Lower lobe of right lung (tissue), 2 donors: Measurements from ENCODE around the gene SLX9. TPM values are rescaled to one million over a fixed set of nuclear protein-coding genes. Genes with fewer than 3 reads are reported as not detected.

Source experiments
- ATAC-seq, 2 donors: fragments of 200-7000 bp; cut with Tn5 transposase; one replicate each; pipeline ENCODE4 v1.9.1; 2020 to 2022; ENCODE audit warnings: mild to moderate bottlenecking in 2 of 2, moderate library complexity in 2 of 2
- DNase-seq: peaks from one replicate; pipeline ENCODE4 v3.0.0-alpha.2; 2020
- H3K27ac ChIP-seq: fragments of 200-600 bp; one replicate; pipeline ENCODE4 v1.8.0; 2022
- H3K27me3 ChIP-seq: fragments of 200-600 bp; one replicate; pipeline ENCODE4 v1.8.0; 2022; ENCODE audit warnings: low read depth
- H3K36me3 ChIP-seq: fragments of 200-600 bp; one replicate; pipeline ENCODE4 v1.8.0; 2022; ENCODE audit warnings: mild to moderate bottlenecking
- H3K4me1 ChIP-seq: fragments of 200-600 bp; one replicate; pipeline ENCODE4 v1.8.0; 2022
- H3K4me3 ChIP-seq: fragments of 200-600 bp; one replicate; pipeline ENCODE4 v1.8.0; 2022; ENCODE audit warnings: mild to moderate bottlenecking
- H3K9me3 ChIP-seq: fragments of 200-600 bp; one replicate; pipeline ENCODE4 v1.8.0; 2022
- intact Hi-C: fragments of 100-400 bp; cut with DNase I; formaldehyde crosslinking; loops from one replicate; pipeline ENCODE4 v1.11.0; 2022
- total RNA-seq: library from RNA; stranded (reverse); fragmentation: NEBNext Ultra II Directional; extraction: Animal tissue kit (Norgen Biotek cat#: 25700); gene quantifications from one replicate; pipeline ENCODE4 v1.2.1, GENCODE V29; 2021
- TF ChIP-seq, protein P1 (sequence below): fragments of 200-600 bp; IDR thresholded peaks from one replicate; pipeline ENCODE4 v1.8.0; 2022; ENCODE audit warnings: antibody characterized with exemption, mild to moderate bottlenecking
- donor health status: DM: no; HTN: yes; CAD: no; lungs with severe emphysema.

SLX9 gene
- total RNA-seq, 1 donor from 2014 or later: 15.7 TPM

DNA sequence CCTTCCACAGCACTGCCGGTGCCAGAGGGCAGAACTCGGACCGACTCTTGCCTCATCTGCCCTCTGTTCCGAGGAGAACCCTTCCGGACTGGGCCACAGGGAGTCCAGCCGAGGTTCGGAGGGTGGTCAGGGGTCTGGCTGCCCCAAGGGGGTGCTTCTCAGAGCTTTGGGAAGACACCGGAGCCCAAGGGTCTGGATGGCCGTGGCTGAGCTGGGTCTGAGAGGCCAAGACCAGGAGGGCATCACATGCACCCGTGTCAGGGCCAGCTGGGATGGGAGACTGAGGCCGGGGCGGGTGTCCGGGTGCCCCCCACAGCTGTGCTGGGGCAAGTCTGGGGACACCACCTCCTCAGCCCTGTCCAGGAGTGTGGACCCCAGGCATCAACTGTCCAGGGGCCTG is 51.1 kb downstream of the SLX9 start:
- Histone ChIP-seq H3K4me1 (peaks cover 7% of the 10 kb centered on the region), H3K27ac (no peak overlapping the region), H3K36me3 (no peaks in the 10 kb centered on the region), H3K27me3 (no peaks in the 10 kb centered on the region), H3K9me3 (no peaks in the 10 kb centered on the region), H3K4me3 (no peak overlapping the region)
- intact Hi-C loops: no loop called here
- DNase-seq: peak; percentile 38
- no peak for ATAC-seq
- TF ChIP-seq, protein P1, sequence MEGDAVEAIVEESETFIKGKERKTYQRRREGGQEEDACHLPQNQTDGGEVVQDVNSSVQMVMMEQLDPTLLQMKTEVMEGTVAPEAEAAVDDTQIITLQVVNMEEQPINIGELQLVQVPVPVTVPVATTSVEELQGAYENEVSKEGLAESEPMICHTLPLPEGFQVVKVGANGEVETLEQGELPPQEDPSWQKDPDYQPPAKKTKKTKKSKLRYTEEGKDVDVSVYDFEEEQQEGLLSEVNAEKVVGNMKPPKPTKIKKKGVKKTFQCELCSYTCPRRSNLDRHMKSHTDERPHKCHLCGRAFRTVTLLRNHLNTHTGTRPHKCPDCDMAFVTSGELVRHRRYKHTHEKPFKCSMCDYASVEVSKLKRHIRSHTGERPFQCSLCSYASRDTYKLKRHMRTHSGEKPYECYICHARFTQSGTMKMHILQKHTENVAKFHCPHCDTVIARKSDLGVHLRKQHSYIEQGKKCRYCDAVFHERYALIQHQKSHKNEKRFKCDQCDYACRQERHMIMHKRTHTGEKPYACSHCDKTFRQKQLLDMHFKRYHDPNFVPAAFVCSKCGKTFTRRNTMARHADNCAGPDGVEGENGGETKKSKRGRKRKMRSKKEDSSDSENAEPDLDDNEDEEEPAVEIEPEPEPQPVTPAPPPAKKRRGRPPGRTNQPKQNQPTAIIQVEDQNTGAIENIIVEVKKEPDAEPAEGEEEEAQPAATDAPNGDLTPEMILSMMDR: no peak

DNA sequence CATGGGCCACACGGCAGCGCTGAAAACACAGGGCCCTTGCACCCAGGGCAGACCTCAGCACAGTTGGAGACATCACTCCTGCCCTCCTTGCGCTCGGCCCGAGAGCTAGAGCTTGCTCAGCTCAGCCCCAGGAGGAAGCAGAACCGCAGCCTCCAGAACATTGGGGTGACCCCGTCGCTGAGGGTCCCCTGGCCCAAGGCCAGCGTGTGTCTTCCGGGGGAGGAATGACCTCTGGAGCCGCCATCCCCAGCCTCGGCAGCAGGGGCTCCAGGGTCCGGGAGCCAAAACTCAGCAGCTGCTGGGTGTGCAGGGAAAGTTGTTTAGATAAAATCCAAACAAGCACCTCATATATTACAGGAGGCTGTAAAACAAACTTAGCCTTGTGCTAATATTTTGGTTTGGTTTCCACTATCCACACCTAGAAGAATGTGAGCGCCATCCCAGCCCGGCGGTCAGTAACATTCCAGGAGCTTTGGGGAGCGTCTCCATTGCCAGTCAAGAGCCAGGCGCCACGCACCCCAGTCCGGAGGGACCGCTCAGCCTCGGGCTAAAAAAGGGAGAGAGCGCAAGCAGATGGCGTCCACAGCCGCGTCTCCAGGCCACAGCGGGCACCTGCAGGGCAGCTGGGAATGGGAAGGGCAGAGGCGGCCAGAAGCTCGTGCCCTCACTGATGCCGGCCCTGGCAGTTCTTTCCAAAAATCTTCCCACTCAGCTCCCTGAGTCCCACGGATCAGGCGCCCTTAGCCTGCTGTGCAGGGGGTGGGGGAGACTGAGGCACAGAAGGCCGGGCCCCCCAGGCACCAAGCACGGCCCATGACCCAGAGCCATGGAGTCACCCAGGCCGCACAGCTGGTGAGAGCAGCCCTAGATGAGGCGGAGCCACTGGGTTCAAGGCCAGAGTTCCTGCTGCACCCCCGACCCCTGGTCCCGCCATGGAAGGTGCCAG is 52.0 kb downstream of the SLX9 start:
- H3K9me3 ChIP-seq: no peaks in the 10 kb centered on the region
- ATAC-seq: peak; percentile 4 to 53
- no peak overlapping the region for H3K4me3 ChIP-seq
- H3K36me3 ChIP-seq: no peaks in the 10 kb centered on the region
- H3K27ac ChIP-seq: peak overlapping the region; percentile 69
- TF ChIP-seq, protein P1: no peak
- DNase-seq: peak; percentile 50
- intact Hi-C loops: no loop called here
- H3K4me1 ChIP-seq: peaks cover 7% of the 10 kb centered on the region
- no peaks in the 10 kb centered on the region for H3K27me3 ChIP-seq

DNA sequence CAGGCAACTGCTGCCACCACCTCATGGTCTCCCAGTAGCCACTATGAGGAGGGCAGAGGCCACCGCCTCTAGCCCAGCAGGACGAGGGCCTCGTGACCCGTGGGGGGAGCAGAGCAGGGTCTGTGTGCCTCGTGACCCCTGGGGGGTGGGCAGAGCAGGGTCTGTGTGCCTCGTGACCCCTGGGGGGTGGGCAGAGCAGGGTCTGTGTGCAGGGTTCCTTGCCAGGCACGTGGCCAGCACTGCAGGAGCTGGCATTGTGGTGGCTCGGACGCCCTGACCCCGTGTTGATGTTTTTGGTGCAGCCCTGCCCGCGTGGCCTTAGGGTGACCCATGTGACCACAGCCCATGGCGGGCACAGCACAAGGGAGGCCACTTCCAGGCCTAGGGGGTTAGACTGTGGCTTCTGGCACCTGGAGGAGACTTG is 52.8 kb downstream of the SLX9 start:
- Histone ChIP-seq H3K4me1 (peaks cover 7% of the 10 kb centered on the region), H3K27ac (peak overlapping the region; percentile 69), H3K36me3 (no peaks in the 10 kb centered on the region), H3K9me3 (no peaks in the 10 kb centered on the region), H3K27me3 (no peaks in the 10 kb centered on the region), H3K4me3 (no peak overlapping the region)
- intact Hi-C loops: no loop called here
- peak in 1 of 2 donors; percentile 8 for ATAC-seq
- DNase-seq: peak; percentile 36
- TF ChIP-seq, protein P1: no peak

DNA sequence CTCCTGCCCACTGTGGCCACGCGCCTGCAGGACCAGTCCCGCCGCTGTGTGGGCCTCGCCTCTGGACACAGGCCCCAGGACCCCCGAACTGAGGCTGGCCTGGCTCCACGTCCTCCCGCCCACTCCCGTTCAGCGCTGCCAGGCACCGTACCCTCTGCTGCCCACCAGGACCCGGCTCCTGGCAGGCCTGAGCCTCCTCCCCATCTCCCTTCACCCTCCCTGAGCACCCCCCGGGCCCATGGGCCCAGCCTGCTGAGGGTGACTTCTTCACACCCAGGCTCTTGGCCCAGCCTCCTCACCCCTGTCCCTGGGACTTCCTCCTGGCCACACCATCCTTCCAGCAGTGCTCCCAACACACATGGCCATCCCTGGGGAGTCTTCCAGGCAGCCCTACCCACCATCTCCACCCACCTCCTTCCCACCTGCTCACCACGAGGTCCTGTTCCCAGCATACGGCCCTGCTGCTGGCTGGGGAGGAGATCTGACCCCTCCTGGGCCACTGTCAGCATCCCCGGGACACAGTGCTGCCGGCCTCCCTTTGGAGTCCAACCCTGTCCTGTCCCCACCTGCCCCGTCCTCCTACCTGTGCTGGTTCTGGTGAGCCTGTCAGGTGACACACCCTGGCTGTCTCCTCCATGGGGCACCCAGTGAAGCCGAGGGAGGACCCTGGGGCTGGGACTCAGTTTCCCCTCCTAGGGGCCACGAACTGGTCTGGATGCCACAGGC is 53.7 kb downstream of the SLX9 start:
- no peaks in the 10 kb centered on the region for H3K9me3 ChIP-seq
- peak; percentile 40 for DNase-seq
- peaks cover 7% of the 10 kb centered on the region for H3K4me1 ChIP-seq
- intact Hi-C loops: no loop called here
- TF ChIP-seq, protein P1: no peak
- H3K36me3 ChIP-seq: no peaks in the 10 kb centered on the region
- ATAC-seq: no peak
- H3K27me3 ChIP-seq: no peaks in the 10 kb centered on the region
- peak overlapping the region; percentile 36 for H3K27ac ChIP-seq
- no peak overlapping the region for H3K4me3 ChIP-seq

DNA sequence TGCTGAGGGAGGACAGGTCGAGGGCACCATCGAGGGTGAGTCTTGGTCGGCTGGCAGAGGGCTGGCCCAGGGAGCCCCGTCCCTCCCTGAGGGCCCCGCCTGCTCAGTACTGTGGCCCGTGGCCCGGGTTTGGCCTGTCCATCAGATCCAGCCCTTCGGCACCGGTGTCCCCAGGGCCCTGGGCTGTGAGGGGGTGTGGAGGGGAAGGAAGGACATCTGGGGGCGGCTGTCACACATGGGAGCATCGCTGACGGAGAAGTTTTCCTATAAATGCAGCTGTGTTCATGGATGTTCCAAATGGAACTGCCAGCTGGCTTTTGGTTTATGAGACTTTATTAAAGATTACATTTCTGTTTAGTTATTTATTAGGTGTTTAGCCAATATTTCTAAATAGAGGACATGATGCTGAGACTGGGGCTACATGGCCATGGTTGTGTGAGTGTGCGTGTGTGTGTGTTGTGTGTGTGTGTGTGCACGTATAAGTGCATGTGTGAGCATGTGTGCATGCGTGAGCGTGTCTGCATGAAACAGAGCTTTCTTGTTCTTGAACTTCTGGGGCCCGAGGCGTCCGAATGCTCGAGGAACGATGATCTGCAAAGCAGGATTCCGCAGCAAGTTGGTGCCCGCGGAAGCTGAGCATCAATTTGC is 54.3 kb downstream of the SLX9 start:
- no peaks in the 10 kb centered on the region for H3K9me3 ChIP-seq
- intact Hi-C loops: no loop called here
- no peaks in the 10 kb centered on the region for H3K36me3 ChIP-seq
- H3K27me3 ChIP-seq: no peaks in the 10 kb centered on the region
- TF ChIP-seq, protein P1: no peak
- peak; percentile 51 for DNase-seq
- H3K4me3 ChIP-seq: no peak overlapping the region
- H3K4me1 ChIP-seq: peaks cover 7% of the 10 kb centered on the region
- peak overlapping the region; percentile 36 for H3K27ac ChIP-seq
- ATAC-seq: peak; percentile 18 to 48
